Measurements from ENCODE around the gene PRR18. TPM values are rescaled to one million over a fixed set of nuclear protein-coding genes. Genes with fewer than 3 reads are reported as not detected.
"Not testable (repeated sequence)": the region's sequence is repeated elsewhere in the genome, so short reads cannot be mapped to it uniquely, and the experiment has no call there.

The PRR18 gene
- total RNA-seq, 1 donor: not detected

- peaks cover 5% of the 10 kb centered on the region for H3K4me1 ChIP-seq (ENCODE audit: insufficient read depth, low read length)
- no peaks in the 10 kb centered on the region for H3K9me3 ChIP-seq (ENCODE audit: low read depth, low read length)
- H3K36me3 ChIP-seq (ENCODE audit: insufficient read depth, low read length): no peaks in the 10 kb centered on the region
- no peak overlapping the region for H3K27ac ChIP-seq (ENCODE audit: low read depth, low read length)
- no peak overlapping the region for H3K4me3 ChIP-seq (ENCODE audit: insufficient read depth, low read length)
- H3K79me2 ChIP-seq (ENCODE audit: insufficient read depth, low read length): peaks cover 7% of the 10 kb centered on the region
- DNase-seq (ENCODE audit: insufficient read length, low spot score, missing footprints): no peak
- peaks cover 6% of the 10 kb centered on the region for H3K27me3 ChIP-seq (ENCODE audit: insufficient read depth, low read length)
- no peak overlapping the region for H2AFZ ChIP-seq (ENCODE audit: low read length)
- H3K4me2 ChIP-seq (ENCODE audit: insufficient read depth, low read length): no peak overlapping the region
- no peaks in the 10 kb centered on the region for H4K20me1 ChIP-seq (ENCODE audit: insufficient read depth, low read length)
- TF ChIP-seq CTCF (IDR thresholded peaks at IDR 0.05; ENCODE audit: extremely low read depth, low read depth, low read length): no peak
These were observed 38.8 kb upstream of the PRR18 start for GRCh38 chr6:166346965-166347364.

GRCh38 chr6:166346449-166346848 lies 38.3 kb upstream of the PRR18 start:
- TF ChIP-seq CTCF (IDR thresholded peaks at IDR 0.05; ENCODE audit: extremely low read depth, low read depth, low read length): no peak
- peaks cover 4% of the 10 kb centered on the region for H3K27me3 ChIP-seq (ENCODE audit: insufficient read depth, low read length)
- peaks cover 9% of the 10 kb centered on the region for H3K4me1 ChIP-seq (ENCODE audit: insufficient read depth, low read length)
- H3K36me3 ChIP-seq (ENCODE audit: insufficient read depth, low read length): no peaks in the 10 kb centered on the region
- H3K4me2 ChIP-seq (ENCODE audit: insufficient read depth, low read length): no peak overlapping the region
- no peak overlapping the region for H3K27ac ChIP-seq (ENCODE audit: low read depth, low read length)
- peaks cover 12% of the 10 kb centered on the region for H3K79me2 ChIP-seq (ENCODE audit: insufficient read depth, low read length)
- no peaks in the 10 kb centered on the region for H3K9me3 ChIP-seq (ENCODE audit: low read depth, low read length)
- no peak for DNase-seq (ENCODE audit: insufficient read length, low spot score, missing footprints)
- no peak overlapping the region for H3K4me3 ChIP-seq (ENCODE audit: insufficient read depth, low read length)
- H2AFZ ChIP-seq (ENCODE audit: low read length): no peak overlapping the region
- peaks cover 2% of the 10 kb centered on the region for H4K20me1 ChIP-seq (ENCODE audit: insufficient read depth, low read length)

- not testable (repeated sequence) for H3K36me3 ChIP-seq (ENCODE audit: insufficient read depth, low read length); H3K27me3 ChIP-seq (ENCODE audit: insufficient read depth, low read length); H3K4me2 ChIP-seq (ENCODE audit: insufficient read depth, low read length); H3K4me3 ChIP-seq (ENCODE audit: insufficient read depth, low read length); H4K20me1 ChIP-seq (ENCODE audit: insufficient read depth, low read length); H2AFZ ChIP-seq (ENCODE audit: low read length); H3K27ac ChIP-seq (ENCODE audit: low read depth, low read length); DNase-seq (ENCODE audit: insufficient read length, low spot score, missing footprints); H3K9me3 ChIP-seq (ENCODE audit: low read depth, low read length)
- Histone ChIP-seq H3K4me1 (ENCODE audit: insufficient read depth, low read length) (peaks cover 14% of the 10 kb centered on the region), H3K79me2 (ENCODE audit: insufficient read depth, low read length) (peaks cover 20% of the 10 kb centered on the region)
These were observed 37.5 kb upstream of the PRR18 start for GRCh38 chr6:166345672-166346071.

GRCh38 chr6:166344921-166345320 lies 36.7 kb upstream of the PRR18 start:
- DNase-seq (ENCODE audit: insufficient read length, low spot score, missing footprints); H3K27me3 ChIP-seq (ENCODE audit: insufficient read depth, low read length); H2AFZ ChIP-seq (ENCODE audit: low read length); H3K27ac ChIP-seq (ENCODE audit: low read depth, low read length); H3K9me3 ChIP-seq (ENCODE audit: low read depth, low read length); H3K4me2 ChIP-seq (ENCODE audit: insufficient read depth, low read length); H3K36me3 ChIP-seq (ENCODE audit: insufficient read depth, low read length); H3K4me3 ChIP-seq (ENCODE audit: insufficient read depth, low read length): not testable (repeated sequence)
- H3K4me1 ChIP-seq (ENCODE audit: insufficient read depth, low read length): peaks cover 14% of the 10 kb centered on the region
- H4K20me1 ChIP-seq (ENCODE audit: insufficient read depth, low read length): peaks cover 15% of the 10 kb centered on the region
- H3K79me2 ChIP-seq (ENCODE audit: insufficient read depth, low read length): peaks cover 28% of the 10 kb centered on the region

GRCh38 chr6:166344240-166344639 lies 36.0 kb upstream of the PRR18 start:
- DNase-seq (ENCODE audit: insufficient read length, low spot score, missing footprints): no peak
- Histone ChIP-seq H3K4me1 (ENCODE audit: insufficient read depth, low read length) (peaks cover 14% of the 10 kb centered on the region), H2AFZ (ENCODE audit: low read length) (no peak overlapping the region), H3K9me3 (ENCODE audit: low read depth, low read length) (no peaks in the 10 kb centered on the region), H3K4me2 (ENCODE audit: insufficient read depth, low read length) (no peak overlapping the region), H3K27ac (ENCODE audit: low read depth, low read length) (no peak overlapping the region), H4K20me1 (ENCODE audit: insufficient read depth, low read length) (peaks cover 21% of the 10 kb centered on the region), H3K36me3 (ENCODE audit: insufficient read depth, low read length) (no peaks in the 10 kb centered on the region), H3K27me3 (ENCODE audit: insufficient read depth, low read length) (no peaks in the 10 kb centered on the region), H3K4me3 (ENCODE audit: insufficient read depth, low read length) (no peak overlapping the region), H3K79me2 (ENCODE audit: insufficient read depth, low read length) (peaks cover 34% of the 10 kb centered on the region)
- TF ChIP-seq CTCF (IDR thresholded peaks at IDR 0.05; ENCODE audit: extremely low read depth, low read depth, low read length): no peak

Measured in osteoblast (primary cell).